HG03097 (cell line): ENCODE data around the gene CEMP1.

Experiments
- ATAC-seq: cut with Tn5 transposase; IDR thresholded peaks from one replicate; pipeline ENCODE4 v1.9.1; 2021; ENCODE audit not compliant: unreplicated experiment, low FRiP score

The CEMP1 gene

DNA sequence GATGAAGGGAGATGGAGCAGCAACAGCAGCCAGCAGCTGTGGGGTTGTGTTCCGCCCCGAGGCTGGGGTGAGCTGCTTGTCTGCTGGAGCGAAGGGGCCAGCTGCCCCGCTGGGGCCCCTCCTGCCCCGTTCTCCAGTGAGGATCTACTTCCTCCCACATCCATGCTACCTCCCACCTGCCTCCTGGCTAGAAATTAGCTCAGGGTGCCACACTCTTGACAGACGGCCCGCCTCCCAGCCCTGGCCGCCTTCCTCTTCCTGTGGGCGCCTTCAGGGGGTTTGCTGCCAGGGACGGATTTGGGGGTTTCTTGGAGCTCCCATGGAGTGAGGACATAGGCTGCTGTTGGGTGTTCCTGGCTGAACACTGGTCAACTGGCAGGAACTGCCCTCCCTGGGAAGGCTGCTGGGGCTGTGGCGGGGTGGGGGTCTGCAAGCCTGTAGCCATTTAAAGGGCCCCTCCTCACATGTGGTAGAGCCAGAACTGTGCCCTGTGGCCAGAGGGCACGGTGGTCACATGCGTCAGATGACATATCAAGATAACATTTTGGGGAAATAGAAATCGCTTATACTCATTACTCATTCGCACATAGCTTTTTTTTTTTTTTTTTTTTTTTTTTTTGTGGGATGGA is 43.2 kb downstream of the CEMP1 start:
- no peak for ATAC-seq

DNA sequence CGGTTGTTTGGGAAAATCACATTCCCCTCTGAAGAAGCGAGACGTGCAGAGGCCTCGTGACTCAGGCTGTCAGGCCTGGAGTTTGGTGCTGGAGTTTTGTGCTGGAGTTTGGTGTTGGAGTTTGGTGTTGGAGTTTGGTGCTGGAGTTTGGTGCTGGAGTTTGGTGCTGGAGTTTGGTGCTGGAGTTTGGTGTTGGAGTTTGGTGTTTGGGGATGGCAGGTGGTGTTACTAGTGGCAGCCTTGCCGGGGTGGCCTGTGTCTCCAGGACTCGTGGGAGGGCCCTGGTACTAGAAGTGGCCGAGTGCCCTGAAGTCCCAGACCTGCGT is 43.7 kb downstream of the CEMP1 start:
- no peak for ATAC-seq

DNA sequence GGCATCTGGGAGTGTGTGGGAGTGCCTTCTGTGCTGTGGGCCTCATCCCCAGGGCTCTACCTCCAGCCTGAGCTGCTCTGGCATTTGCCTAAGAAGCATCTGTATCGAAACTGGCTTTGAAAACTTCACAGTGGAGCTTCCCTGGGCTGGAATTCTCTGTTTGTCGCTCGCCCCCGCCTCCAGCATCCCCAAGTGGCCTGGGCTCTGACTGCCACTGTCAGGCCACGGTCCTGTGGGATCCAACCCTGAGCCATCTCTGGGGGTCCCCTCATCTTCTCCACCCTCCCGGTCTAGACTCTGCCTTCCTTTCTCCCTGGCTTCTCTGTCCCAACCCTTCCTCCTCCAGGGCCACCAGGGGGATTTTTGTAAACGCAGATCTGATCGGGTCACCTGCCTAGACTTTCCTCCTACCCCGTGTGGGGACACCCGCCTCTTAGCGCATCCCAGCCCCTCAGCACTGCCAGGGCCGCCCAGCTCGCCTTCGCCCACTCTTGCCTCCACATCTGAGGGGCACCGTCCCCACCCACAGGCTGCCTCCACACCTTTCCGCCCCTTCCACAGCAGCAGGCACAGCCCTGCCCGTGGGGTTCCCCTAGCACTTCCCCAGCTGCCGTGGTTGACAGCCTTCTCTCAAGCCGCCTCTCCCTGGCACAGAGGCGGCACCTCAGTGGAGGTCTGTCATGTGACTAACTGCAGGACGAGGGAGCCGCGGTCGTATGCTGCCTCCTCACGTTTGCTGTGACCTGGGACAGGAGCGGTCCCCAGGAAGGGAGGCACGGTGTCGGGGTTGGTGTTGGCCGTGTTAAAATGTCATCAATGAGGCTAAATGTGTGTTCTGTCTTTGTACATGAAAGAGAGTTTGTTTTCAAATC is 44.3 kb downstream of the CEMP1 start:
- peak; percentile 66 for ATAC-seq

DNA sequence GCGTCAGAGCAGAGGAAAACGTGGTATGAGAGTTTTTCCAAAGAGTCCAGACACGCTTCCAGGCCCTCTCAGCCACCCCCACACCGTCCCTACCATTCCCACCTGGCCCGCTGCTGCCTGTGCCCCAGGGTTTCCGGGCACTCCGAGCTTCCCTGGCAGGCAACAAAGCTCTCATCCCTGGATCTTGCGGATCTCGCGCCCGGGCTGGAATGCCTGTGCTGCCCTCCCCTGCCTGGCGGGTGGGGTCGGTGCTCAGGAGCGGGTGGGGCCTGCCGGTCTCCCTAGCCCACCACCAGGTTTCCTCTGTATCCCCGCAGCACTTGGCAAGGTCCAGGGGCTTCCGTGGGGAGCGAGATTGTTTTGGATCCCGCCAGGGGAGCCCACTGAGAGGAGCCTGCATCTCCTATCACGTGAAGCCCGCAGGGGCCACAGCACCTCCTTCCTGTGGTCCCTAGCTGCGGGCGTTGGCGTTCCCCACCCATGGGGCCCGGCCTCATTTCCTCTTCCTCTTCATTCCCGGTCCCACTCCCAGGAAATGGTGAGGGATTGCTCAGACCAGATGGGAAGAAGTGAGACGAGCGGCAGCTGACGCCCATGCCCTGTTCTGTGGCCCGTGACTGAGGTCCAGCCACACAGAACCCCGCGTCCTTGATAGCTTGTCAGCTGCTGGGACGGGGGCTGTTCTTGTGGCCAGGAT is 45.2 kb downstream of the CEMP1 start:
- no peak for ATAC-seq

DNA sequence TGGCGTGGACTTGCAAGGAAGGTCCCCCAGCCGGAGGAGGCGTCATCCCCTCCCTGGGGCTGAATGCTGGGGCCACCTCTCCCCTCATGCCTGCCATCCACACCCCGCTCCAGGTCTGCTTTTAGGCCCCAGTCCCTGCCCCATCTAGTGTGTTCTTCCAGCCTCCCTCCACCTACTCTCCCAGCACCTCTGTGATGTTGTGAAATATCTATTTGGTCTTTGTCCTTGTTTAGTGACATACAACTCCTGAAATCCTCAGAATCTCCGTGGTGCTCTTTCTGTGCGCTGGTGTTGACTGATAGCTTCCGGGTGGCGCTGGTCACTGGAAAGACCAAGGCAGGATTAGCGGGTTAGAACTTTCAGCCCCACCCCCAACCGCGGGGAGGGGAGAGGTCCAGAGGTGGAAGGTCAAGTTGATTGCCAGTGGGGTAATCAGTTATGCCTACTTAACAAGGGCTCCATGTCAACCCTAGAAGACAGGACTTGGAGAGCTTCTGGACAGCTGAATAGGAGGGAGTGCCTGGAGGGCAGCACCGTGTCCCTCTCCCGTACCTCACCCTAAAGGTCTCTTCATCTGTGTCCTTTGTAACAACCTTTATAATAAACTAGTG is 46.2 kb downstream of the CEMP1 start:
- ATAC-seq = no peak

GRCh38 chr16:2483939-2484897 is 47.0 kb downstream of the CEMP1 start:
- no peak for ATAC-seq

GRCh38 chr16:2482708-2483534 is 48.3 kb downstream of the CEMP1 start:
- ATAC-seq = no peak

DNA sequence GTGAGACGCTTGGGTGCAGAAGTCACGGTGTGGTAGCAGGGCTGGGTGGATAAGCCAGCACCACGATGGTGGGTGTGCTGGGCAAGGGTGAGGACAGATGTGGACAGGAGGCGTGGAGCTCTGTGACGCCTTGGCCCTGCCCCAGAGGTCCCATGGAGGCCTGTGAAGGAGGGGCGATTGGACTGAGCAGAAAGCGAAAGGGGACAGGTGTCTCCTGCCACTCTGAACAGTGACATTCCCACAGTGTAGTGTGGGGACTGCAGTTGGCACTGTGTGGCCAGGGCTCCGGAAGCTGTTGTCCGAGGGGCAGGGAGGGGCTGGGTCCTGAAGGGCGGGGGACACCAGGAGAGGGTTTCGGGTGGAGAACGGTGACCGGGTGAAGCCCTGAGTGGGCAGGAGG is 49.0 kb downstream of the CEMP1 start:
- ATAC-seq = no peak

DNA sequence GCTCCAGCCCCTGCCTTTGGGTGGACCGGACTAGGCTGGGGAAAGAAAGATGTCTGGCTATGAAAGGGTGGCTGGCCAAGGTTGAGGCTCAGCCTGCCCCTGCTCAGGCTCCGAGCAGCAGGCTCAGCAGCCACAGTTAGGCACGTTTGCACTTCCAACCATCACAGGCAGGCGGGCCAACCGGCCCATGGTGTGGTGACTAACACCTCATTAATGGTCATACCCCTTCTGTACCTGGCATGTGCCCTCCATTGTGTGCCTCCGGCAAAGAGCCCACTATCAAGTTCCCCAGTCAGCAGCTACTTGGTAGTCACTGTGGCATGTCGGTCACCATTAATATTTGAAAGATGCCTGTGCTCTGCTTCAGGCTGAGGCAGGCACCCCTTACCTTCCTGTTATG is 49.5 kb downstream of the CEMP1 start:
- ATAC-seq = no peak

GRCh38 chr16:2480948-2481347 is 50.3 kb downstream of the CEMP1 start:
- ATAC-seq = no peak
